Measurements from ENCODE around the gene CEP135.
"Not testable (repeated sequence)": the region's sequence is repeated elsewhere in the genome, so short reads cannot be mapped to it uniquely, and the experiment has no call there.

Gene CEP135, protein sequence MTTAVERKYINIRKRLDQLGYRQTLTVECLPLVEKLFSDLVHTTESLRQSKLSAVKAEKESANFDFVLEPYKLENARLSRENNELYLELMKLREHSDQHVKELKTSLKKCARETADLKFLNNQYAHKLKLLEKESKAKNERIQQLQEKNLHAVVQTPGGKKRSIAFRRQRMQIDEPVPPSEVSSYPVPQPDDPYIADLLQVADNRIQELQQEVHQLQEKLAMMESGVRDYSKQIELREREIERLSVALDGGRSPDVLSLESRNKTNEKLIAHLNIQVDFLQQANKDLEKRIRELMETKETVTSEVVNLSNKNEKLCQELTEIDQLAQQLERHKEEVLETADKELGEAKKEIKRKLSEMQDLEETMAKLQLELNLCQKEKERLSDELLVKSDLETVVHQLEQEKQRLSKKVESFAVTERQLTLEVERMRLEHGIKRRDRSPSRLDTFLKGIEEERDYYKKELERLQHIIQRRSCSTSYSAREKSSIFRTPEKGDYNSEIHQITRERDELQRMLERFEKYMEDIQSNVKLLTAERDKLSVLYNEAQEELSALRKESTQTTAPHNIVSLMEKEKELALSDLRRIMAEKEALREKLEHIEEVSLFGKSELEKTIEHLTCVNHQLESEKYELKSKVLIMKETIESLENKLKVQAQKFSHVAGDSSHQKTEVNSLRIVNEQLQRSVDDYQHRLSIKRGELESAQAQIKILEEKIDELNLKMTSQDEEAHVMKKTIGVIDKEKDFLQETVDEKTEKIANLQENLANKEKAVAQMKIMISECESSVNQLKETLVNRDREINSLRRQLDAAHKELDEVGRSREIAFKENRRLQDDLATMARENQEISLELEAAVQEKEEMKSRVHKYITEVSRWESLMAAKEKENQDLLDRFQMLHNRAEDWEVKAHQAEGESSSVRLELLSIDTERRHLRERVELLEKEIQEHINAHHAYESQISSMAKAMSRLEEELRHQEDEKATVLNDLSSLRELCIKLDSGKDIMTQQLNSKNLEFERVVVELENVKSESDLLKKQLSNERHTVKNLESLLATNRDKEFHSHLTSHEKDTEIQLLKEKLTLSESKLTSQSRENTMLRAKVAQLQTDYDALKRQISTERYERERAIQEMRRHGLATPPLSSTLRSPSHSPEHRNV

DNA sequence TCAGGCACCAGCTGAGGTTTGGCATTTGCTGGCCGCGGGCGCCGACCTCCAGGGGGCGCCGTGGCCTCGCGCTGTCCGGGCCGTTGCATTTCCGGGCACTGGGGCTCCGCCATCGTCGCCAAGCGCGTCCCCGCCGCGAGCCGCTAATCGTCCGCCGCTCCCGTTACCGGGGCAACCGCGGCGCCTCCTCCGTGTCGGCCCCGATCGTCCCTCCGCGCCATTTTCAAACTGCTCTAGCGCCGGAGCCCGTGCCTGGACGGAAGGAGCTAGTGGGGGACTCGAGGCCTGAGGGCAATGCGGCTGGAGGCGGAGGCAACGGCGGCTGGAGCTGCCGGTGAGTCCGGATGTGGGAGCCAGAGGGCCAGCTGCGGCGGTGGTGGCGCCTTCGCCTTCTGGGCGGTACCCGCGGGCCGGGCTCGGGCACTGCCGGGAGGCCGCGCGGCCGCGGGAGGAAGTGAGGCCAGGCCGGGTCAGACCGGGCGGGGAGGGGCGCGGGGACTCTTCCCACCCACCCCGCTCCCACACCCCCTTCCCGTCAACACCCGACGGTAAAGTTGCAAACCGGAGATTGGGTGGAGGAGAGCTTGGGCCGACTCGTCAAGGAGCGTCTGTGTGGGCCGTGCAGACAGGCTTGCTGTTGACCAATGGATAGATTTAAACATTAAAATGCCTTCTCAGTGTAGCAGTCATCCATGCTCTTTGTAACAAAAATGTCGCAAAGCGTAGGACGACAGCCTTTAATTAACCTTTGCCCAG, at the start of gene CEP135:
Gene CEP135, plus strand, starts transcription at position 220 of the 756 bp plus-strand sequence. CDS start 3,186 bp downstream, outside the sequence.
- DNase-seq = peak; percentile 94 to 95

DNA sequence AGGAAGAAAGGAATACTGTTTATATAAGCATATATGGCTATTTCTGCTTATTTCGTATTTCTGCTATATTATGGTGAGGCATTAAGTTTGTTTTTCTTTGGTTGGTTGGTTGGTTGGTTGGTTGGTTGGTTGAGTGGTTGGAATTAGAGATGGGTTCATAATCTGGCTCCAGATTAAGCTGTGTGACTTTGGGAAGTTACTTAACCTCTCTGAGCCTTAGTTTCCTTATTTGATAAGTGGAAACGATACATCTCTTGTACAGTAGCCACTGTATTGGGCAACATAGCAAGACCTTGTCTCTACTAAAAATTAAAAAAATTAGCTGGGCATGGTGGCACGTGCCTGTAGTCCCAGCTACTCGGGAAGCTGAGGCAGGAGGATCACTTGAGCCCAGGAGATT, 46.1 kb upstream of the CEP135 start:
- DNase-seq = no peak

GRCh38 chr4:55903577-55903976, 45.2 kb upstream of the CEP135 start:
- DNase-seq = no peak

- no peak for DNase-seq
Measured at GRCh38 chr4:55904576-55904975, 44.2 kb upstream of the CEP135 start.

- no peak for DNase-seq
Measured at GRCh38 chr4:55906323-55906722, 42.4 kb upstream of the CEP135 start.

DNA sequence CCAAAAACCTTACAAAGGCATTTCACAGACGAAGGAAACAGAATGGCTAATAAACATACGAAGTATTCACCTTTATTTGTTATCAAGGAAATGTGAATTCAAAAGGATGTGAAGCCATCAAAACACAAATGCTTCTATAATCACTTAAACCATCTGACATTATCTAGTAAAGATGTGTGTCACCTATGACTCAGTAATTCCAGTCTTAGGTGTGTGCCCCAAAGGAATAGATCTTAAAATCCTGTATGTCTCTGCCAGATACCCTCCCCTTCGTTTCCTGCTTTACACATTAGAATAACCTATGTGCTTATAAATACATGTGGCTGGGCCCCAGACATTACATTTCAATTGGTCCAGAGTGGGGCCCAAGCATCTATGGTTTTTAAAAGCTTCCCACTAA, 41.8 kb upstream of the CEP135 start:
- DNase-seq = no peak

DNA sequence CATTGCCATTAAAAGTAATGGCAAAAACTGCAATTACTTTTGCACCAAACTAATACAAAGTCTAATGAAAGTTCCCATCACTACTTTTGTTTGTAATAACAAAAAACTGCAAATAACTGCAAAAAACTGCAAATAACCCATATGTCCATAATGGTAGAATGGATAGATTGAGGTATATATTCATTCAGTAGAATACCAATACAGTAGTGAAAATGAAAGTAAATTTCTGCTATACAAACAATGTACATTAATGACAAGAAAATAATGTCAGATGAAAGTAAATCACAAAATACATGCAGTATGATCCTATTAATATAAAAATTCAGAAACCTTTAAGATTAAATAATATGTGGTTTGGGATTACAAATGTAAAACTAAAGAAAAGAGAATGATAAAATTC, 41.3 kb upstream of the CEP135 start:
- peak in 1 of 2 donors; percentile 9 for DNase-seq

DNA sequence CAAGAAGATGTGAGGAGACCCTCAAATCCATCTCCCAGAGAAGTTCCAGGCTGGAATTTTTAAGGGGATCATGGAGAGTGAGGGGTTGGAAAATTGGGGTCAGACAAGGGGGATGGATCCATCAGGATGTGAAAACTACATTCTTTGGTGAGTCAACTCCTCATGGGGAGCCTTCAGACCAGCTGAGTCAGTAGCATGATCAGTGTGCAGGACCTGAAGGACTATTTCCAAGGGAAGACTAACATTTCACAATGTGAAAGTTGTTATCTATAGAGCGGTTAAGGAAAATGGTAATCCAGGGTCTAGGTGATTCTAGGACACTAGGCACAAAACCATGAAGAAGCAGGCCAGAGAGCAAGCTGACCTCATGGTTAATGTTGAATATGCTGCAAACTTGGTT, 38.6 kb upstream of the CEP135 start:
- DNase-seq = no peak

- DNase-seq = no peak
Measured at GRCh38 chr4:55912249-55912648, 36.5 kb upstream of the CEP135 start.

DNA sequence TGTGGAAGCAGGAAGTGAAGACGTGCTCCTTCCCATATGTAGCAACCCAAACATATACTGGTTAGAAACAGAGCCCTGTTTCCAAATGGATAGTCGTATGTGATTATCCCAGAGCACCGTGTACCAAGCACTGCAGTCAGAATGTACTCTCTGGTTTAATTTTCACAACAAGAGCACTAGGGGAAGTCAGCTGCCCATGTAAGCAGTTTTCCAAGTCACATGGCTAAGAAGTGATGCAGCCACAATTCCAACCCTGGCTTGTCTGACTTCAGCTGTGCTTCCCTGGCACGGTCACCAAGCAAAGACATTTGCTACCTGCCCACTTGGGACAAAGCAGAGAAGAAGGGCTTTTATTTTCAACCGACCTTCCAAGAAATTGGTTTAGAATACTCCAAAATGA, 28.2 kb upstream of the CEP135 start:
- DNase-seq = no peak

- no peak for DNase-seq
Measured at GRCh38 chr4:55921093-55921492, 27.7 kb upstream of the CEP135 start.

DNA sequence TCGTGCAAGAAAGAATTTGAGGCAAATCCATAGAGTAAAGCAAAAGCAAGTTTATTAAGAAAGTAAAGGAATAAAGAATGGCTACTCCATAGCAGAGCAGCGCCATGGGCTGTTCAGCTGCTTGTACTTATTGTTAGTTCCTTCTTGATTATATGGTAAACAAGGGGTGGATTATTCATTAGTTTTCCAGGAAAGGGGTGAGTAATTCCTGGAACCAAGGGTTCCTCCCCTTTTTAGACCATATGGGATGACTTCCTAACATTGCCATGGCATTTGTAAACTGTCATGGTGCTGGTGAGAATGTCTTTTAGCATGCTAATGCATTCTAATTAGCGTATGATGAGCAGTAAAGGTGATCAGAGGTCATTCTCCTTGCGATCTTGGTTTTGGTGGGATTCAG, 23.5 kb upstream of the CEP135 start:
- no peak for DNase-seq

DNA sequence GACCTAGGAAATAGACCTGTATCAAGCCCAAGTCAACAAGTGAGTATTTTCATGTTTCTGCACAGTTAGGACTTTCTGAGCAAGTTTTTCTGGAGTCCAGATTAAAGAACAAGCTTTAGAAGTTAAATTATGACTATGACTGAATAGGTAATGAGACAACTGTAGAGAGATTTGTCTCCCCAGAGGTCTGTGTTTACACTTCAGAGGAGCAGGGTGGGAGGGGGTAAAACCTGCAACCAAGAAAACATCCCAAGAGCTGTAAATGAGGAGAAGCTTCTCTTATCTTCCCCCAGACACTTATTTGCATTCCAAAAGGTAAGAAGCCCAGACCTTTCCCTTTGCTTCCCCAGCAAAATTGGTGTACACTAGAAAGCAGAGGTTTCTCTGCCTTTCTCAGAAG, 22.1 kb upstream of the CEP135 start:
- no peak for DNase-seq

- no peak for DNase-seq
Measured at GRCh38 chr4:55927803-55928437, 20.8 kb upstream of the CEP135 start.

GRCh38 chr4:55928846-55929245, 19.9 kb upstream of the CEP135 start:
- DNase-seq = no peak

DNA sequence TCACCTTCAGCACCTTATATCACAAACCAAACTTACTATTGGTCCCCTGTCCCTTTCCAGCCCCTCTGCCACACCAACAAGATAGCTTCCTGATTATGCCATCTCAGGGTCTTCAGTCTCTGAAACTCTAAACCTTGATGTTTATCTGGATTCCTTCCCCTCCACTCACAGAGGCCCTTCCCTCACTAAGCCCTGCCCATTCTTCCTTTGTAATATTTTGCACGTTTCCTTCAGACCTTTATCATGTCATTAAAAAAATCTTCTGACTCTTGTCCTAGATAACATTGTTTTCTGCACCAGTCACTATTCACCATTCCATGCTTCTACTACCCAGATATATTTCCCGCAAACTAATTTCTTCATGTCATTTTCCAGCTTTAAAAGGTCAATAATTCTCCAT, 17.7 kb upstream of the CEP135 start:
- DNase-seq = no peak

GRCh38 chr4:55931833-55932232, 16.9 kb upstream of the CEP135 start:
- DNase-seq = no peak

DNA sequence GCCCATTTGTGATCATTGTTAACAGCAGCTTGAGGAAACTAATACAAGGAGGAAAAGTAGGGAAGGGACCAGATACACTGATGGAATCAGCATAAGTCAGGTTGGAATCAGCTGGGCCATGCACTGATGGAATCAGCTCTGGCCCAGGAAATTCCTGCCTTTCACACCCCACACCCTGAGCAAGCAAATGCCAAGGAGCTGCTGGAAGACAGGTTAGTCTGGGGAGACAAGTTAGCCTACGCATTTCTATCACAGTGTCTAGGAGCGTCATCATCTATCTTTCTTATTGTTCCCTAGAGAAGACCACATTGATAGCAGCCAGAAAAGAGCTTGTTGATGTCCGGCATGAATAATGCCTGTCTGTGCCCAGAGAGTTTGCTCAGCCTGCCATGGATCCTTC, 16.2 kb upstream of the CEP135 start:
- no peak for DNase-seq

- no peak for DNase-seq
Measured at GRCh38 chr4:55933611-55934010, 15.1 kb upstream of the CEP135 start.

GRCh38 chr4:55935907-55936306, 12.8 kb upstream of the CEP135 start:
- not testable (repeated sequence) for DNase-seq

- no peak for DNase-seq
Measured at GRCh38 chr4:55938481-55938880, 10.3 kb upstream of the CEP135 start.

GRCh38 chr4:55939421-55939820, 9.3 kb upstream of the CEP135 start:
- no peak for DNase-seq
